Measurements from ENCODE around the gene TMEM11.

Gene TMEM11

DNA sequence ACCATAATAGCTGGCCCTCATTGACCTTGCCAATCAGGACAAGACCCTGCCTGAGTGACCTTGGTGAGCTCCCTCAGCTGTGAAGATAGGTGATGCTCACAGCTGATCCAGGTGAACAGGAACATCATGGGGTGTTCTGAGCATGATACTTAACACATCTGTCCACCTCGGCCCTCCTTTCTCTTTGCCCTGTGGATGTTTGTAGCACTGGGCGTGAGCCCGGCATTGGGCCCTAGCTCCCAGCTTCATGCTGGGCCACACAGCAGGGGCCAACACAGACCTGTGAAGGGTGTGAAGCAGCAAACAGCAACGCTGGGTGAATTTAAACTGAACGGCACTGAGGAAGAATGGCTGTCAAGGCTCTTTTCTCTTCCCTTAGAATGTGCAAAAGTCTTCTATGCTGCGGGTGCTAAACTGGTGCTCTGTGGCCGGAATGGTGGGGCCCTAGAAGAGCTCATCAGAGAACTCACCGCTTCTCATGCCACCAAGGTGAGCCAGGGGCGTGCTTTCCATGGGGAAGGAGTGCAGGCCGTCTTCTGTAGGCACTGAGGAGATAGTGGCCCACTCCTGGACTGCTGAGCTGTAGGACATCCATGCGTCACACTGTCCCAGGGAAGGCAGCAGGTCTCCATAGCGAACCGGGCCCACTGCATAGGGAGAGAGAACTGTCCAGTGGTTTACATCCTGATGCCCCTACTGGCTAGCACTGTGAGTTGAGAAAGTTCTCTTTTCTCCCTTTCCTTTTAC, 35.9 kb downstream of the TMEM11 start:
- no peak for DNase-seq

DNA sequence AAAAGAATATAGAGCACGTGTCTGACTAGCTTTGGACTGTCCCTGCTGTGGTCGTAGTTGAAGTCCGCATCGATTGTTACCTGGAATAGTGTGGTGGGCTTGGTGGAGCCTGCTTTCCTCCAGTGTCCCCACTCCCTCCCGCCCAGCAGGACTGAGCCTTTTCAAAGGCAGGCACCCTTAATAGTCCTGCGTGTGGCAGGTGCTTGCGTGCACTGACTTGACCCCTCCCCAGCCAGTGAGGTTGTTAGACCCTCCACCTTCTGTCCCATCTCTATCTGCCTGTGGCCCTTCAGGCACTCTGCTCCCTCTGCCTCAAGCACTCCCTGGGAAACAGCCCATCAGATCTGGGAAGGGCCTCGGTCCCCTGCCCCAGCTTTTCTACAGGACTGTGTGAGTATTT, 36.6 kb downstream of the TMEM11 start:
- no peak for DNase-seq

DNA sequence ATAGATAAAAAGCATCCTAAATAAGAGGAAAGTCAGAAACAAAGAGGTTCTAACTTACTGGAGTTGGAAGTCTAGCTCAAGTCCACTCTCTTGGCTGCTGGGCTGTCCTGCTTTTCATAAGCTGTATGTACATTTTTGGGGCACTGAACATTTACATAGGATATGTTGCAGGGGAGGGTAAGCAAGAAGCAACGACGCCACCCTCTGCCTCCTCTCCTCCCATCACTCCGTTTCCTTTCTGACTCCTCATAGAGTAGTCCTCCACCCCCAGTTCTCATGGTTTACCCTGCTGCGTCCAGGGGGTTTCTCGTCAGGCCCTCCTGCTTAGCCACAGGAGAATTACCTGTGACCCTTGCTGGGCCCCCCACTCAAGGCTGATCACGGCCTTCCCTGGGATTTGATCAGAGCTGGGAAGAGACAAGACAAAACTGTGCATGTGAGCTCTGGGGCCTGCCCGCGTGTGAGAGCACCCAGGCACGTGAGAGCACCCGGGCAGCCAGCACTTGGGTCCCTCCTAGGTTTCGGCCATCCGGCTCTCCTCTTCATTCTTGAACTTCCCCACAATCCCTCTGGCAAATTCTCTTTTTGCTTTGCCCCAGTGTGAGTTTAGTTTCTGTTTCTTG, 37.1 kb downstream of the TMEM11 start:
- no peak for DNase-seq

DNA sequence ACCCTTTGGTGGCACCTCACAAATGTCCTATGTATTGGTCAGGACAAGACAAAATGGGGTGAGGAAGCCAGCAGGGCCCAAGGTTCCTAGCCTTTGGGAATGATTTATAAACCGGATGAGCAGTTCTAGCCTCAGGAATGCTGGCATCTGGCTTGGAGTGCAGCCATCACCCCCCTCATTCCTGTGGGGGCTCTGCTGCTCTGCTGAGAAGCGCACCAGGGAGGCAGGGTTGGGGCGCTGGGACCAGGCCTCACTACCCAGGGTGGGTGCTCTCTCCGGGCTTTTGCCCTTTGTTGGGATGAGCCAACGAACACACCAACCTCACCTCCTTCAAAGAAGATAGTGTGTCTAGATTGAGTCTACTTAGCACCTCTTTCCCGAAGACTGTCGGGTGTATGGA, 39.2 kb downstream of the TMEM11 start:
- DNase-seq = no peak

DNA sequence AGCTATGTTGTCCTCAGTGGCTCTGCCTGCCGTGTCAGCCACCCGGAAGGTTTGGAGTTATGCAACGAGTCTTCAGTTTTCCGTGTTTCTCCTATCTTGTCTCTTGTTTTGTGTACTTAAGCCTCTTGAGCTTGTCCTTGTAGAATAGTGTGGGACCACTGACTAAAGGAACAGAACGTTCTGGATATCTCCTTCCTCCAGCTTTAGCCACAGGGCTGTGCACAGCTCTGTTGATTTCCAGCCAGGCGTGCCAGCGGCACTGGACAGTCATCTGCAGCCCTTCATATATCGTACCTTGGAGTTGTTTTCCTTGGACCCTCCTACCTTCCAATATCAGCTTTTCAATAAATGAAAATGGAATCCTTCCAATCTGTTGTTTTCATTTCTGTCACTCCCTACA, 39.8 kb downstream of the TMEM11 start:
- no peak for DNase-seq

DNA sequence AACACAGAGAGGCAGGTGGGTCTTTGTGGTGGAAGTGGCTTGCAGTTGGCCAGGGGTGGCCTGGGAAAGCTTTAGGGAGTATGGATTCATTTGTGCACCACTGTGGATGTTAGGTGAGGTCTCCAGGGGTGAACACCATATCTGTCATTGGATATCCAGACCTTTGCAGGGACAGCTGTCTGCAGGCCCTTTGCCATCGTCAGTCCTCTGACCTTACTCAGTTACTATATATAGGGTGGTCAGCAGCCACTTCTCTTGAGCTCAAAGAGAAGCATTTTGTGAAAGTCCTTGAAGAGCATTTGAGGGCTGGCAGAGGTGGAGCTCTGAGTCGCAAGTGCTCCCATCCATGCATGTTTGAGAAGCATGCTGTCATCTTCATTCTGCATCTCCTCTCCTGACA, 40.4 kb downstream of the TMEM11 start:
- DNase-seq = no peak

DNA sequence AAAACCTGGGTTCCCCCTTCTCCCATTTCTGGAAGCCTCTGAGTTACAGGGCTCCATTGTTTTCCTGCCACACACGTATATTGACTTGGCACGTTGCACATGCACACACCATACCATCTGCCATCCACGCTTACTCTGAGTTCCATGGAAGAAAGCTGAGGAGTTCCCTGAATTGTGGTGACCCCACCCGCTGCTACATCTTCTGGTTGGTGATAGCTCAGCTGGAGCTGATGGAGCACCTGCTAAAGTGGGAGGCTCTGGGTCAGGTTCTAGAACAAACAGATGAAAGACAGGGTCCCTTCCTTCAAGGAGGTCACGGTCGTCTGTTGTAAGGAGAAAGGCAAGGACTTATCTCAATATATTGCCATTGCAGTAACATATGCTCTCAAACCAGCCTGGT, 41.1 kb downstream of the TMEM11 start:
- DNase-seq = no peak

DNA sequence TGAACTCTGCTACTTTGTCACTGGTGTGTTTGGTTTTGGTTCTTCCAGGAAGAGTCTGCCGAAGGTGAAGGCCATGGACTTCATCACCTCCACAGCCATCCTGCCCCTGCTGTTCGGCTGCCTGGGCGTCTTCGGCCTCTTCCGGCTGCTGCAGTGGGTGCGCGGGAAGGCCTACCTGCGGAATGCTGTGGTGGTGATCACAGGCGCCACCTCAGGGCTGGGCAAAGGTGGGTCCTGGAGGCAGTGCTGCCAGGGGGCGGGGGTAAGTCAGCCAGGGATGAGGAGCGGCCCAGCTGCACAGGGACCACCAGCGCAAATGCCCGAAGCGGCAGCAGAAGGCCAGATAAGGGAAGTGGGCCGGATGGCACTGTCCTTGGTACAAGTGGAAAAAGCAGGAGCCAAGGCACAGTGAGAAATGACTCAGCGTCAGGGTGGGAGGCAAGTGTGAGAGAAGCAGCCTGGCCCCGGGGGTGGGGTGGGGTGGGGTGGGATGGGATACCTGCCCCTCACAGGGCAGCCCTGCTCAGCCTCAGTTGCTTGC, 41.9 kb downstream of the TMEM11 start:
- no peak for DNase-seq

DNA sequence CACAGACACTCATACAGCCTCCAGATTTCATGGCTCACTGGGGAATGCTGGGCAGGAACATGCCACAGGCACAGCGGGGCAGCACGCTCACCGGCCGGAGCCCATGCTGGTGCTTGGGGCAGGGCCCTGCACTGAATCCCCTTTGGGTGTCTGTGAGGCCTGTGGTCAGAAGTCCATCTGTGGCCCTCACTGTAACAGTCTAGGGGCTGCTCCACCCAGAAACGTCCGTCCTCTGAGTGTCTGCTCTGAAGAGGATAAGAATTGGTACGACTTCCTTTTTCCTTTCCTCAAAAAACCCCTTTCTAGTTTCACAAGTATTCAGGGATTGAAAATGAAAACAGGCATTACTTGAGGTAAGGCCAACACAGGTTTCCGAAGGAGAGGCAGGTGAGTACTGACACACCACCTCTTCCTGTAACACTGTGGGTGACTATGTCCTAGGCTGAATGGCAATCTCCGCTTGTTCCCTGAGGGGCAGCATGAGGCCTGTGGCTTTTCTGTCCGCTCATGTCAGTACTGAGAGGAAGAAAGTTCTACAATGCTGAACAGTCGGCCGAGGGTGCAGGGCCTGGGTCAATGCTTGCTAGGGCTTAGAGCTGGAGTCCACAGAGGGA, 42.5 kb downstream of the TMEM11 start:
- no peak for DNase-seq

DNA sequence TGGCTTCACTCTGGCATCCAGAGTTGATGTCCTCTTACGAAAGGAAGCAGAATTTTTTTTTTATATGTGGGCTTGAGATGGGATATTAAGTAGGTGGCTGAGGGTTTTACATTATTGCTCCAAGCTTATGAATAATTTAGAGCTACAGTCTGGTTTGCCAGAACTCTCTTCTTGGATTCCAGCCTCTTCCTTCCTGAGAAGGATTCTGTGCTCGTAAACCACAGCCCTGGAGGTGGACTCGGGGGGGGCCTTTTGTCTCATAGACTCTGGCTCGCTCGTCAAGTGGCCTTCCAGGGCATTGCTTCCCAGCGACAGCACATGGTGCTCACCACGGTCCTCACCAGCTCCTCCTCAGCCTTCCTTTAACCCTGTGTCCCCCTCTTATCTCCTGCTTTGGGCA, 43.2 kb downstream of the TMEM11 start:
- no peak for DNase-seq

DNA sequence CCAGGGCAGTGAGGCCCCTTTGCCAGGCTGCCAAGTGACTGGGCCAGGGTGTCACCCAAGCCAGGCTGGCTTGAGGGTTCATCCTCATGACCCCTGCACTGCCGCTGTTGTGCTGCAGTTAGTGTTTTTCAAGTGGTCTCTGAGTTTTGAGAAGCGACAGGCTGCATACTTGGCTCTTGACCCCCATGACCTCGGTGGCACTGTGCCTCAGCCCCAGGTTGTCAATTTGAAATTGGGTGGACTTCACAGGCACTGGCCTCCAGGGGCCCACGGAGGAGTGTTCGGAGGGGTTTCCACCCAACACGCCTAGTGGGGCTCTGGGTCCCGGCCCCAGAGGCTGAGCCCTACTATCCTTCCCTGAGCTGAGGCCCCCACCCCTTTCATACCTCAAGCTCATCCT, 44.5 kb downstream of the TMEM11 start:
- no peak for DNase-seq

DNA sequence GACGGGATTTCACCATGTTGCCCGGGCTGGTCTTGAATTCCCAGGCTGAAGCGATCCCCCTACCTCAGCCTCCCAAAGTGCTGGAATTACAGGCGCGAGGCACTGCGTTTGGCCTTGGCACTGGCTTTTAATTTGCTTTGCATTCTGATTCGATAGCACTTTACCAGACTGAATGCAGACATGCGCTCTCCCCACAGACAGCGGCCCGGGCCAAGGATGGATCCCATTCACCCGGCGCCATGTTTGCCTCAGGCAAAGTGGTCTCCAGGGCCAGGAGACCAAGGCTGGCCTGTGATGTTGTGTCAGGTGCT, 45.5 kb downstream of the TMEM11 start:
- DNase-seq = no peak

DNA sequence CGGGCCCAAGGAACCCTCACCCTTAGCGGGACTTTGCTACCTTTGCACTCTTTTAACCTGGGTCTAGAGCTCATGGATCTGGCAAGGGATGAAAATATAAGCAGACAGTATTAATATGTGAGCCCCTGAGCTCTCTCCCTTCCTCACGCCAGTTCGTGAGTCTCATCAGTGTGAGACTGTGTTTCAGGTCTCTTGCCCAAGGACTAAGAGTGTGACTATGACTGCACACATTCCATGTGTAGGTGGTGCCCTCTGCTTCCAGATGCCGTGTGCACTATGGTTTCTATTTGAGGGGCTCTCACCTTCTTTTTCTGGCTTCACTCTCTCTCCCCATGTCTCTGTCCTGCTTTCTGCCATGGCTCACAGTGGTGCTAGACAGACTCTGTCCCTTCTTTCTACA, 46.7 kb downstream of the TMEM11 start:
- no peak for DNase-seq

DNA sequence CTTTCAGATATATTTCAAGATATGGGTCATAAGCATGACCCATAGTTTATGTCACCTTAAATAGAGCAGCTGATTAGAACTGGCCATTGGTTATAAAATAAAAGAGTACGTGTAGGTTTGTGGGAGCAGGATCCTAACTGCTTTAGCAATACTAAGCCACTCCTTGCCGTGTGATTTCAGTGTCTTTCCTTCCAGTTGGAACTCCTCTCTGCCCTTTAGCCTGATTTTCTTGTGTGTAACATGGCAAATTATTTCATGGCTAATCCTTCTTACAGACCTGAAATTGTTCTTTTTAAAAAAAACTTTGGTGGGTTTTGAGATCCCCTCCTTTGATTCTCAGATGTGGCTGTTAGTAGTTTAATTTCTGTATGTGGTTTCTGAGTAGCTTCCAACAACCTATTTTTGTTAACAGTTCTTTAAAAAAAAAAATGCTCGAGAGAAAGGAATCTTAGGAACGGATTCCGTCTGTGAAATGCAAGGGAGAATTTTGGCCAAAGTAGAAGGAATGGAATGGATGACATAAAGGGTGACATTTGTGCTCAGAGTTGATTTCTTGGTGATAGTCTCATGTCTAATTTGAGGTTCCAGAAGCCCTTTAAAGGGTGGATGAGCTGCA, 47.3 kb downstream of the TMEM11 start:
- DNase-seq = no peak

DNA sequence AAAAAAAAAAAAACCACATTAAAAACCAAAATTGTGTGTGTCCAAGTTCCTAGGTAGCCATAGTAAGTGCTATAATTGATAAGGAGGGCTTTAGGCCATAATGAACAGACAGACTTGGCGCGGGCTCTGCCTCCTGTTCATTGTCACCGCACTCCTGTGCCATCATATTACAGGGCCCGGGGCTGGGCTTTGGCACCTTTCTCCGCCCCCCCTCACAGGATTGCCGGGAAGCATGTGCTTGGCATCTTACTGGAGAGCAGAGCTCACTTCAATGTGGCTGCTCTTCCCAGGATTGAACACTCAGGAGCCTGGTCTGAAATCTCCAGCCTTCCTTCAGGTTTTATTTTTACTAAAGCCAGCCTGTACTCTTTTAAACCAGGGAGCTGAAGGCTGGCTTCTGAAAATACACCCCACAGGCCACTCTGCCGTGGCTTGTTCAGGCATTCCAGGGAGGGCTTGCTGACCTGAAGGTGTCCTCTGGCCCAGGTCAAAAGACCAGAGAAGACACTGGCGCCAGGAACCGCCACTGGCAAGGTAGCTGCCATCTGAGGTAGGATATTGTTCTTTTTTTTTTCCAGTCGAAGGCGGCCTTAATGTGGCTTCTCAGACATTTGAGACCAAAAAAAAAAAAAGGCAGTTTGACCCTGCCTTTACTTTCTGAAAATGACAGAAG, 47.9 kb downstream of the TMEM11 start:
- DNase-seq = no peak

DNA sequence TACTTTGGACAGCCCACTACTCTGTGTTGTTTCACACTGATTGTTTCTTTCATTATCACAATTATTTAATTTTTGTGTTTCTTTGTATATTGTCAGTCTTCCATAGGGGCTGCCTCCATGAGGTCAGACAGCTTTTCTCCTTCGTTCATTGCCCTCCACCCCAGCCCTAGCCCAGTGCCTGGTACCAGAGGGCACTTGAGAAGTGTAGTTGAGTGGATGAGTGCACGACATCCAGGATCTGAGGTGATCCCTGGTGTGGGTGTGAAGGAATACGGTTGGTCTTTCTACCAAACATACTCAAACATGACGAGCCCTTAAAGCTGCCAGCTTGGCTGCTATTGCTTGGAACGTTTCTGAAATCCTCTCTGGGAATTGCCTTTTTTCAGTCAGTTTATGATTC, 49.3 kb downstream of the TMEM11 start:
- no peak for DNase-seq

DNA sequence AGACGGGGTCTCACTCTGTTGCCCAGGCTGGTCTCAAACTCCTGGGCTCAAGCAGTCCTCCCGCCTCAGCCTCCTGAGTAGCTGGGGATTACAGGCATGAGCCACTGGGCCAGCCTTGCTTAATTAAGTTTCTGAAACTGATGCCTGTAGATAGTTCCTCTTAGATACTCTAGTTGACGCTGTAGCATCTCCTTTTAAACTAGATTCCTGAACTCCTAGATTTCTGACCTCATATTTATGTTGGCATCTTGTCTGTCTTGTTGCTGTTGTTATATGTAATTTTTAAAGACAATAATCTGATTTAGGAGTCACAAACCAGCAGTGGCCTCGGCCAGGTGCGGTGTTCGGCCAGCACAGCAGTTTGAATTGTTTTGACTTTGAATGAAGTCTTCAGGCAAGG, 49.7 kb downstream of the TMEM11 start:
- DNase-seq = no peak

DNA sequence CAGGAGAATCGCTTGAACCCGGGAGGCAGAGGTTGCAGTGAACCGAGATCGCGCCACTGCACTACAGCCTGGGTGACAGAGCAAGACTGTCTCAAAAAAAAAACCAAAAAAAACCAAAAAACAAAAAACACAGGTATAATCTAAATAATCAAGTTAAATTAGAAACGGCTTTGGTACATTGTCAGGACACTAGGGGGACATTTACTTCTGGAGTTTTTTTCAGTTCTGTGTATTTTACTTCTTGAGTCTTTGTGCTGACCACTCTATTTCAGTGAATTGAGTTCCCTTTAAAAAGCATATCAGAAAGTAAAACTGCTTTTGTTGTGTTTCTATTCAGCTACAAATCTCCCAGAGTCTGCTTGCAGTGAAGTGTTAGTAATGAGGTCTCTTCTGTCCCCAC, 50.9 kb downstream of the TMEM11 start:
- DNase-seq = no peak

DNA sequence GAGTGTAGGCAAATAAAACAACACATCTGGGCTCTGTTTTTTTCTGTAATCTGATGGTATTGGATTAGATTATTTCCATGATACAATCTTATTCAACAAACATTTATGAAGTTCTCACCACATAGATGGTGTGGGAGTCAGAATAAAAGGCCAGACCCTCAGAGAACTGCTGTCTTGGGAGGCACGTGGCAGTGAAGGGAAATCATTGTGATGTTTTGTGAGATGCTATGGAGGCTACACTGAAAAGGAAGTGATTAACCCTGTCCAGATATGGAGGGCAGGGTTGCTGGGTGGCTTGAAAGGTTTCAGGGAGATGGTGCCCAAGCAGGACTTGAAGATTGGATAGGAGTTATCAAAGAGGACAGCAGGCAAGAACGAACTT, 51.6 kb downstream of the TMEM11 start:
- no peak for DNase-seq

DNA sequence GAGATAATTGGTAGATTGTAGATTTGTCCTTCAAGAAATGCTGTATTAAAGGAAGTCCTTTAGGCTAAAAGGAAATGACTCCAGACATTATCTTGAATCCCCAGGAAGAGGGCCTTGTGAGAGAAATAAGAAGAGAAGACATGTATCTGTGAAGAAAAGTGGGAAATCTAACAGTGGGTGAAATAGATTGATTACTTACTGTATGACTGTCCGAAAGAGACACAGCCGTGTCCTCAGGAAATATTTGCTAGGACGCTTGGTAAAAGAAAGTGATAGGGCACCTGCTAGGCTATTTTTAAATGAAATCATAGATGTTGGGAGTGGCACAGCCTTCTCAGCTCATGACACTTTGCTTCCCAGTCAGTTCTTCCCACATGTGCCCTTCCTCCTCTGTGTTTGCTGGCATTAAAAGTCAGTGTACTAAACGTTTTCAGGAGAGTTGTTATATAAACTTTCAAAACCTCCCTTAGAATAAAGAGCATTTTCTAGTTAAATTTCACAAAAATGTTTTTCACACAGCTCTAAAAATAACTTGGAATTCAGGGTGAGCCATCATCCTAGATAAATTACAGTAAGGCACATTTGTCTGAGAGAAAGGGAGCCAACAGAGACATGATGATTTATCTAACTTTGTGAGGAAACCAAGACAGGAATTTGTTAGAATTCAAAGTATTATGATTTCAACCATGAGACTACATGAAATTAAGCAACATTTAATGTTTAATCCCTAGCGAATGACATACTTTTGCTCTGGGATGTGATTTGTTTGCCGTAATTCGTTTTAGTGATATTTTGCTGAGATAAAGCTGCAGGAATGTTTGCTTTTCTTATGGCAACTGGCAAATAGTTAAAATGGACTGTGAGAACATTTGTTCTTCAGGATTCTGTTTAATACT, 52.2 kb downstream of the TMEM11 start:
- no peak for DNase-seq

DNA sequence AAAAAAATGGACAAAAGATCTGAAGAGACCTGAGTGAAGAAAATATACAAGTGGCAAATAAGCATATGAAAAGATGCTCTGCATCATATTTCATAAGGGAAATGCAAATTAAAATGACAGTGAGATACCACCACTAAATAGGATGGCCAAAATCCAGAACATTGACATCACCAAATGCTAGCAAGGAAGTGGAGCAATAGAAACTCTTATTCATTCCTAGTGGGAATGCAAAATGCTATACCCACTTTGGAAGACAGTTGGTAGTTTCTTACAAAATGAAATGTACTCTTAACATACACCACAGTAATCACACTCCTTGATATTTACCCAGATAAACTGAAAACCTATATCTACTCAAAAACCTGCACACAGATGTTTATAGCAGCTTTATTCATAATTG, 53.6 kb downstream of the TMEM11 start:
- no peak for DNase-seq

DNA sequence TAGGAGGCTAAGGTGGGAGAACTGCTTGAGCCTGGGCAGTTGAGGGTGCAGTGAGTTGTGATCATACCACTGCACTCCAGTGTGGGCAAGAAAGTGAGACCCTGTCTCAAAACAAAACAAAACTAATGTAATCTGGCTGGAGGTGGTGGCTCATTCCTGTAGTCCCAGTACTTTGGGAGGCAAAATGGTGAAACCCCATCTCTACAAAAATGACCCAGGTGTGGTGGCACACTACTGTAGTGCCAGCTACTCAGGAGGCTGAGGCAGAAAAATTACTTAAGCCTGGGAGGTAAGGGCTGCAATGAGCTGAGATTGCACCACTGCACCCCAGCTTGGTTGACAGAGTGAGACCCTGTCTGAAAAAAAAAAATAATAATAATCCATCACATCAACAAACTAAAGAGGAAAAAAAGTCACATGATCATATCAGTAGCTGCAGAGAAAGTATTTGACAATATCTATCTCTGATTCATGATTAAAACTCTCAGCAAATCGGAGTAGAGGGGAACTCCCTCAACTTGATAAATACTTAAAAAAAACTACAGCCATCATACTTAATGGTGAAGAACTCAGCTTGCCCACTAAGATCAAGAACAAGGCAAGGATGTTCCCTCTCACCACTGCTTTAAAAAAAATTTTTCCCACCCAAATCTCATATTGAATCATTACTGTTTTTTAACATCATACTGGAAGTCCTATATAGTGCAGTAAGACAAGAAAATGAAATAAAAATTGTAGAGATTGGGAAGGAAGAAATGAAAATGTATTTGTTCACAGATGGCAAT, 56.2 kb downstream of the TMEM11 start:
- no peak for DNase-seq
